HepG2 (cell line): ENCODE results near the gene DDC. TPM values are rescaled to one million over a fixed set of nuclear protein-coding genes. Genes with fewer than 3 reads are reported as not detected.
A peak's percentile ranks its signal among the peaks of the same experiment; 100 is the strongest.

ENCODE experiments used
- CREM ChIP-seq, 2 experiments: sonication (generic) in 1 of 2; formaldehyde crosslinking in 1 of 2; IDR thresholded peaks; 2 replicates each; pipeline versions ENCODE4 v1.4.0 to v1.6.1; 2016 to 2020; ENCODE audit warnings: antibody characterized with exemption in 1 of 2, mild to moderate bottlenecking in 1 of 2, missing genetic modification reagents in 1 of 2
- EP300 ChIP-seq, 3 experiments: sonication (generic) in 1 of 3; formaldehyde crosslinking in 1 of 3; IDR thresholded peaks; 2 replicates each; pipeline versions ENCODE4 v1.5.1 to v1.6.1; 2011 to 2020; ENCODE audit warnings: low read depth in 2 of 3, low read length in 2 of 3, borderline replicate concordance in 1 of 3, improper control_type of control experiment in 1 of 3, mild to moderate bottlenecking in 1 of 3, missing genetic modification reagents in 1 of 3, moderate library complexity in 1 of 3
- FOXJ3 ChIP-seq: sonication (generic); formaldehyde crosslinking; IDR thresholded peaks from 2 replicates; pipeline ENCODE4 v1.4.0; 2020; ENCODE audit warnings: missing genetic modification reagents, mild to moderate bottlenecking, borderline replicate concordance
- IKZF1 ChIP-seq: fragments of 450-650 bp; IDR thresholded peaks from 2 replicates; pipeline ENCODE4 v1.7.1; 2016
- IRF1 ChIP-seq: sonication (generic); formaldehyde crosslinking; IDR thresholded peaks from 2 replicates; pipeline ENCODE4 v1.4.0; 2020; ENCODE audit warnings: low read depth, mild to moderate bottlenecking, missing genetic modification reagents
- JUND ChIP-seq: sonication (generic); formaldehyde crosslinking; IDR thresholded peaks from 2 replicates; pipeline ENCODE4 v1.8.0; 2022; ENCODE audit warnings: mild to moderate bottlenecking, missing genetic modification reagents
- KAT2B ChIP-seq: fragments of 150-350 bp; IDR thresholded peaks from 2 replicates; pipeline ENCODE4 v1.6.1; 2014; ENCODE audit warnings: low read depth, low read length, borderline replicate concordance
- MTERF4 ChIP-seq: sonication (generic); formaldehyde crosslinking; IDR thresholded peaks from 2 replicates; pipeline ENCODE4 v1.8.0; 2023; ENCODE audit warnings: mild to moderate bottlenecking, missing genetic modification reagents
- SALL1 ChIP-seq: sonication (generic); formaldehyde crosslinking; IDR thresholded peaks from 2 replicates; pipeline ENCODE4 v1.8.0; 2022; ENCODE audit warnings: mild to moderate bottlenecking, missing genetic modification reagents
- SKIL ChIP-seq: sonication (generic); formaldehyde crosslinking; IDR thresholded peaks from 2 replicates; pipeline ENCODE4 v1.8.0; 2022; ENCODE audit warnings: missing genetic modification reagents, mild to moderate bottlenecking, moderate library complexity, borderline replicate concordance
- TCF12 ChIP-seq, 2 experiments: fragments of 450-650 bp in 1 of 2; sonication (generic) in 1 of 2; formaldehyde crosslinking in 1 of 2; IDR thresholded peaks; 2 replicates each; pipeline versions ENCODE4 v1.6.1 to v1.8.0; 2017 to 2022; ENCODE audit warnings: antibody characterized with exemption in 1 of 2, mild to moderate bottlenecking in 1 of 2, missing genetic modification reagents in 1 of 2, moderate library complexity in 1 of 2
- TFDP1 ChIP-seq: IDR thresholded peaks from 2 replicates; pipeline ENCODE4 v1.6.1; 2016; ENCODE audit warnings: missing compliant biosample characterization, missing genetic modification reagents, borderline replicate concordance
- ZNF83 ChIP-seq: sonication (generic); formaldehyde crosslinking; IDR thresholded peaks from 2 replicates; pipeline ENCODE4 v1.4.0; 2020; ENCODE audit warnings: missing genetic modification reagents, mild to moderate bottlenecking, borderline replicate concordance
- polyA plus RNA-seq, 8 experiments: library from polyadenylated mRNA; depleted of rRNA in 3 of 8; stranded (reverse) in 7 of 8; unstranded in 1 of 8; fragments of >200 nt; fragmentation: Illumina TruSeq in 4 of 8; extraction: Trizol in 4 of 8; gene quantifications; 2 replicates each; pipeline versions ENCODE4 v1.2.1 to v1.2.3, GENCODE V29; 2011 to 2016; ENCODE audit warnings: low read depth in 4 of 8, missing spikeins in 1 of 8, mixed read lengths in 1 of 8; ENCODE audit not compliant: insufficient read depth in 1 of 8
- total RNA-seq, 5 experiments: library from RNA; depleted of rRNA; stranded (reverse); fragments of >200 nt; fragmentation: Illumina TruSeq; extraction: Trizol; gene quantifications; 2 replicates each; pipeline ENCODE4 v1.2.3, GENCODE V29; 2016; ENCODE audit warnings: low read depth in 1 of 5
- TF ChIP-seq, protein P1 (sequence below): fragments of 450-650 bp; IDR thresholded peaks from 2 replicates; pipeline ENCODE4 v1.6.1; 2017
- TF ChIP-seq, protein P2 (sequence below): sonication (generic); formaldehyde crosslinking; IDR thresholded peaks from 2 replicates; pipeline ENCODE4 v1.5.1; 2020; ENCODE audit warnings: mild to moderate bottlenecking, missing genetic modification reagents, moderate library complexity
- TF ChIP-seq, protein P3 (sequence below): IDR thresholded peaks from 2 replicates; pipeline ENCODE4 v1.6.1; 2016; ENCODE audit warnings: missing genetic modification reagents, missing compliant biosample characterization

The DDC gene
- total and polyA plus RNA-seq, 2 of the 13 experiments (the other 11 are each of a cell fraction or from before 2014, with no cell fraction given) = 11.7 to 93.3 TPM

DNA sequence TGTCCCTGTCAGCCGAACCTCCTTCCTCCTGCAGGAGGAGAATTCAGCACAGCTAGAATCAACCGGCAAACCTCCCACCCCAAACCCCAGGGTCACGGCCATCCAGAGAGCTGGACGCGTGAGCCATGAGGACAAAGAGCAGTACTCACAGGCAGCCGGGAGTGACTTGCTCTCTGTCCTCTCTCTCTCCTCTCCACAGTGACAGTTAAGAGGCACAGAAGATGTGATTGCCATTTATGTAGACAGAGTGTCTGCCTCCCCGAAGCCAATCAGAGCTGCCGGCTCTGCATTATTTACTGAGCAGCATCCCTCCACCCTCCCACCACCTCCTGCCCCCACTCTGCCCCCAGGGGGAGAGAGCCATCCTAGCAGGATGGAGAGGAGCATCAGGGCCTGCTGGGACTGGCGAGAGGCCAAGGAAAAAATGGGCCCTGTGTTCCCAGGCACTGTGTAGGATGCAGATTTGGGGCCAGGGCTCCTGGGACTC is 4.3 kb downstream of the DDC start (continued):
- TF ChIP-seq, protein P1, sequence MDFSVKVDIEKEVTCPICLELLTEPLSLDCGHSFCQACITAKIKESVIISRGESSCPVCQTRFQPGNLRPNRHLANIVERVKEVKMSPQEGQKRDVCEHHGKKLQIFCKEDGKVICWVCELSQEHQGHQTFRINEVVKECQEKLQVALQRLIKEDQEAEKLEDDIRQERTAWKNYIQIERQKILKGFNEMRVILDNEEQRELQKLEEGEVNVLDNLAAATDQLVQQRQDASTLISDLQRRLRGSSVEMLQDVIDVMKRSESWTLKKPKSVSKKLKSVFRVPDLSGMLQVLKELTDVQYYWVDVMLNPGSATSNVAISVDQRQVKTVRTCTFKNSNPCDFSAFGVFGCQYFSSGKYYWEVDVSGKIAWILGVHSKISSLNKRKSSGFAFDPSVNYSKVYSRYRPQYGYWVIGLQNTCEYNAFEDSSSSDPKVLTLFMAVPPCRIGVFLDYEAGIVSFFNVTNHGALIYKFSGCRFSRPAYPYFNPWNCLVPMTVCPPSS = no peak
- TF ChIP-seq SALL1 (CRISPR knock-in tag) (peak; percentile 89), MTERF4 (CRISPR knock-in tag) (no peak), IKZF1 (no peak), FOXJ3 (CRISPR knock-in tag) (no peak), IRF1 (CRISPR knock-in tag) (no peak), ZNF83 (0 out of 2 replicates have a peak, but pooled peaks have one; percentile 60), KAT2B (no peak), SKIL (peak; percentile 77), EP300 (IDR thresholded peaks at IDR 0.05; ENCODE audit: low read depth in 2 of 2, low read length in 2 of 2) (peak in 1 of 2 experiments; percentile 54; a peak in 1 of 4 replicates), EP300 (CRISPR knock-in tag; IDR thresholded peaks at IDR 0.05; ENCODE audit: borderline replicate concordance) (no peak), JUND (CRISPR knock-in tag) (no peak), TCF12 (IDR thresholded peaks at IDR 0.05) (no peak), TCF12 (CRISPR knock-in tag; IDR thresholded peaks at IDR 0.05) (peak; percentile 38; the same call in 1 of the 2 replicates), CREM (IDR thresholded peaks at IDR 0.05) (peak; percentile 39; the same call in 1 of the 2 replicates), CREM (CRISPR knock-in tag; IDR thresholded peaks at IDR 0.05) (no peak), TFDP1 (no peak)
- TF ChIP-seq, protein P2, sequence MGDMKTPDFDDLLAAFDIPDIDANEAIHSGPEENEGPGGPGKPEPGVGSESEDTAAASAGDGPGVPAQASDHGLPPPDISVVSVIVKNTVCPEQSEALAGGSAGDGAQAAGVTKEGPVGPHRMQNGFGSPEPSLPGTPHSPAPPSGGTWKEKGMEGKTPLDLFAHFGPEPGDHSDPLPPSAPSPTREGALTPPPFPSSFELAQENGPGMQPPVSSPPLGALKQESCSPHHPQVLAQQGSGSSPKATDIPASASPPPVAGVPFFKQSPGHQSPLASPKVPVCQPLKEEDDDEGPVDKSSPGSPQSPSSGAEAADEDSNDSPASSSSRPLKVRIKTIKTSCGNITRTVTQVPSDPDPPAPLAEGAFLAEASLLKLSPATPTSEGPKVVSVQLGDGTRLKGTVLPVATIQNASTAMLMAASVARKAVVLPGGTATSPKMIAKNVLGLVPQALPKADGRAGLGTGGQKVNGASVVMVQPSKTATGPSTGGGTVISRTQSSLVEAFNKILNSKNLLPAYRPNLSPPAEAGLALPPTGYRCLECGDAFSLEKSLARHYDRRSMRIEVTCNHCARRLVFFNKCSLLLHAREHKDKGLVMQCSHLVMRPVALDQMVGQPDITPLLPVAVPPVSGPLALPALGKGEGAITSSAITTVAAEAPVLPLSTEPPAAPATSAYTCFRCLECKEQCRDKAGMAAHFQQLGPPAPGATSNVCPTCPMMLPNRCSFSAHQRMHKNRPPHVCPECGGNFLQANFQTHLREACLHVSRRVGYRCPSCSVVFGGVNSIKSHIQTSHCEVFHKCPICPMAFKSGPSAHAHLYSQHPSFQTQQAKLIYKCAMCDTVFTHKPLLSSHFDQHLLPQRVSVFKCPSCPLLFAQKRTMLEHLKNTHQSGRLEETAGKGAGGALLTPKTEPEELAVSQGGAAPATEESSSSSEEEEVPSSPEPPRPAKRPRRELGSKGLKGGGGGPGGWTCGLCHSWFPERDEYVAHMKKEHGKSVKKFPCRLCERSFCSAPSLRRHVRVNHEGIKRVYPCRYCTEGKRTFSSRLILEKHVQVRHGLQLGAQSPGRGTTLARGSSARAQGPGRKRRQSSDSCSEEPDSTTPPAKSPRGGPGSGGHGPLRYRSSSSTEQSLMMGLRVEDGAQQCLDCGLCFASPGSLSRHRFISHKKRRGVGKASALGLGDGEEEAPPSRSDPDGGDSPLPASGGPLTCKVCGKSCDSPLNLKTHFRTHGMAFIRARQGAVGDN (CRISPR knock-in tag) = peak; percentile 74
- TF ChIP-seq, protein P3, sequence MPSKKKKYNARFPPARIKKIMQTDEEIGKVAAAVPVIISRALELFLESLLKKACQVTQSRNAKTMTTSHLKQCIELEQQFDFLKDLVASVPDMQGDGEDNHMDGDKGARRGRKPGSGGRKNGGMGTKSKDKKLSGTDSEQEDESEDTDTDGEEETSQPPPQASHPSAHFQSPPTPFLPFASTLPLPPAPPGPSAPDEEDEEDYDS (CRISPR knock-in tag) = peak; percentile 49
